ENCODE results near the gene MLH3.

The MLH3 gene

DNA sequence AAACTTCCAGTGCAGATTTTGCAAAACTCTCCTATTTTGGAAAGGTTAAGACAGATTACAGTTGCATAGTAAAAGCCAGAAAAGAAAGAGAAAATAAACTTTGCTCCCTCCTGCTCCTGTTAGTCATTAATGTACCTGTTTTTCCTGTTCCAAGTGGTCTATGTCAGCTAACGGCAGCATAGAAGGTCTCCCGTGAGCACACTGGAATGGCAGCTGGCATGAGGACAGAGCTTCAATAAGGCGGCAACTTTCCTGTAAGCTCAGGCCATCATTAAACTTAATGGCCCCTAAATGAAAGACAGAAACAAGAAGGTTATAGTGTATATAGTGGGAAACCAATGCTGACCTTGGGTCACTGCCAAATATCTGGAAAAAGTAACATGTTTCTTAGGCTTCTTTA lies 32.6 kb downstream of the MLH3 start:
- DNase-seq (ENCODE audit: low spot score) (no peak), ATAC-seq (ENCODE audit: low read depth) (no peak; the same call in 2 of the 3 replicates)
- Histone ChIP-seq H3K9me3 (ENCODE audit: severe bottlenecking) (no peaks in the 10 kb centered on the region), H3K4me1 (ENCODE audit: insufficient read depth, poor library complexity, severe bottlenecking) (no peaks in the 10 kb centered on the region), H3K36me3 (ENCODE audit: low read depth) (peaks cover 96% of the 10 kb centered on the region), H3K27me3 (ENCODE audit: insufficient read depth, poor library complexity, severe bottlenecking) (no peaks in the 10 kb centered on the region), H3K27ac (ENCODE audit: poor library complexity, severe bottlenecking) (no peak overlapping the region), H3K4me3 (ENCODE audit: severe bottlenecking) (no peak overlapping the region)
- TF ChIP-seq, protein P1, sequence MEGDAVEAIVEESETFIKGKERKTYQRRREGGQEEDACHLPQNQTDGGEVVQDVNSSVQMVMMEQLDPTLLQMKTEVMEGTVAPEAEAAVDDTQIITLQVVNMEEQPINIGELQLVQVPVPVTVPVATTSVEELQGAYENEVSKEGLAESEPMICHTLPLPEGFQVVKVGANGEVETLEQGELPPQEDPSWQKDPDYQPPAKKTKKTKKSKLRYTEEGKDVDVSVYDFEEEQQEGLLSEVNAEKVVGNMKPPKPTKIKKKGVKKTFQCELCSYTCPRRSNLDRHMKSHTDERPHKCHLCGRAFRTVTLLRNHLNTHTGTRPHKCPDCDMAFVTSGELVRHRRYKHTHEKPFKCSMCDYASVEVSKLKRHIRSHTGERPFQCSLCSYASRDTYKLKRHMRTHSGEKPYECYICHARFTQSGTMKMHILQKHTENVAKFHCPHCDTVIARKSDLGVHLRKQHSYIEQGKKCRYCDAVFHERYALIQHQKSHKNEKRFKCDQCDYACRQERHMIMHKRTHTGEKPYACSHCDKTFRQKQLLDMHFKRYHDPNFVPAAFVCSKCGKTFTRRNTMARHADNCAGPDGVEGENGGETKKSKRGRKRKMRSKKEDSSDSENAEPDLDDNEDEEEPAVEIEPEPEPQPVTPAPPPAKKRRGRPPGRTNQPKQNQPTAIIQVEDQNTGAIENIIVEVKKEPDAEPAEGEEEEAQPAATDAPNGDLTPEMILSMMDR (IDR thresholded peaks at IDR 0.05; ENCODE audit: poor library complexity, severe bottlenecking), result no peak

DNA sequence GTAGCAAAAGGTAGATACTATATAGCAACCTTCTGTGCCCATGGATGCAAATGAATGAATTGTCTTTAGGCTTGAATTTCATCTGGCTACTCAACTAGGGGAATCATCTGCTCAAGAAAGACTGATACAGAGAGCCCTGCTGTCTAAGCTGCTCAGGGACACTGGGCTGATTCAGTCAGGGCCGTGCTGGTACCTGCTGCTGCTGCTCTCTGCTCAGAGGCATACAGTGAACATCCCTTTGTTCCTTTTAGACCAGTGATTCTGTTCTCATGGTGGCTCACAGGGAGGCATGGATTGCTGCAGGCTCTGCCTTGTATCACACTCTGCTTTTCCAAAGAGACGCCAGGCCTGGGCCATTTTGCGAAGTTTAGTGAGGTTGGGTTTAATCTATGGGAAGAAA lies 34.5 kb downstream of the MLH3 start:
- TF ChIP-seq, protein P1 (IDR thresholded peaks at IDR 0.05; ENCODE audit: poor library complexity, severe bottlenecking), result no peak
- Histone ChIP-seq H3K27ac (ENCODE audit: poor library complexity, severe bottlenecking) (no peak overlapping the region), H3K36me3 (ENCODE audit: low read depth) (peaks cover 89% of the 10 kb centered on the region), H3K27me3 (ENCODE audit: insufficient read depth, poor library complexity, severe bottlenecking) (no peaks in the 10 kb centered on the region), H3K4me3 (ENCODE audit: severe bottlenecking) (no peak overlapping the region), H3K4me1 (ENCODE audit: insufficient read depth, poor library complexity, severe bottlenecking) (peaks cover under 1% of the 10 kb centered on the region), H3K9me3 (ENCODE audit: severe bottlenecking) (no peaks in the 10 kb centered on the region)
- ATAC-seq (ENCODE audit: low read depth) (no peak), DNase-seq (ENCODE audit: low spot score) (no peak)

DNA sequence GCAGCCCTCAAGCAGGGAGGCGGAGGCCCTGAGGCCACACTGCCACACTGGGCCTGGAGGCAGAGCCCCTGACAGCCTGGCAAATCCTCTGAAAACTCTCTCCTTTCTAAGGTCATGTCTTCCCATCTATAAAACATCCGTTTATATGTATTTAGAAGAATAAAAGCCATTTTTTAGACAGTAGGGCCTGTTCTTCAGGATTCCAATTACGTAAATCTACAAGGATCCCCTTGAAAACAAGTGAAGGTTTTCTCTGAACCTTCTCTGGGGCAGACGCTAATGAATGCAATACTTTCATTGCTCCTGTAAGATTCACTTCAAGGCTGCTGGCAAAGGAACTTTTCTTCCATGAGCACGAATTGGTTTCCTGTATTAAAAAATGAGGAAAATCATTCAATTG lies 35.8 kb downstream of the MLH3 start:
- DNase-seq (ENCODE audit: low spot score) (no peak), ATAC-seq (ENCODE audit: low read depth) (no peak)
- peaks cover 3% of the 10 kb centered on the region for H3K4me1 ChIP-seq (ENCODE audit: insufficient read depth, poor library complexity, severe bottlenecking)
- H3K27ac ChIP-seq (ENCODE audit: poor library complexity, severe bottlenecking), result no peak overlapping the region
- H3K9me3 ChIP-seq (ENCODE audit: severe bottlenecking), result no peaks in the 10 kb centered on the region
- no peak overlapping the region for H3K4me3 ChIP-seq (ENCODE audit: severe bottlenecking)
- TF ChIP-seq, protein P1 (IDR thresholded peaks at IDR 0.05; ENCODE audit: poor library complexity, severe bottlenecking), result no peak
- H3K27me3 ChIP-seq (ENCODE audit: insufficient read depth, poor library complexity, severe bottlenecking), result no peaks in the 10 kb centered on the region
- peaks cover 76% of the 10 kb centered on the region for H3K36me3 ChIP-seq (ENCODE audit: low read depth)

DNA sequence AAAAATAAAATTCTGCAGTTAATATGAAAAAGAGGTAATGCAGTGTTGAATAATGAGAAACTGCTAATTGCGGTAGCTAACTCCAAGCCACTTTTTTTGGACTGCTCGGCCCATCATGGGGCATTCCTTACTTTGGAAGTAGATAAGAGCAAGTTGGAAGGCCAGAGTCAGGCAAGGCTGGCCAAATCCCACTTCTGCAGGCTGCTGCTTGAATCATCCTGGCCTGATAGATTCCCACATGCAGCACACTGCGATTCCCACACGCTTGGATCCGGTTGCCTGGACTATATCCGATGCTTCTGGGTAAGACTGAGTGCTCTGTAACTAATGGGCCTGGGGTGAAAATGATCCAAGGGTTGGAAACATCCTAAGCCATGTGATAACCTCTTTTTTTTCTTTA lies 38.0 kb downstream of the MLH3 start:
- Histone ChIP-seq H3K4me3 (ENCODE audit: severe bottlenecking) (no peak overlapping the region), H3K27me3 (ENCODE audit: insufficient read depth, poor library complexity, severe bottlenecking) (no peaks in the 10 kb centered on the region), H3K9me3 (ENCODE audit: severe bottlenecking) (no peaks in the 10 kb centered on the region), H3K36me3 (ENCODE audit: low read depth) (peaks cover 75% of the 10 kb centered on the region), H3K27ac (ENCODE audit: poor library complexity, severe bottlenecking) (no peak overlapping the region), H3K4me1 (ENCODE audit: insufficient read depth, poor library complexity, severe bottlenecking) (peaks cover 3% of the 10 kb centered on the region)
- no peak for ATAC-seq (ENCODE audit: low read depth)
- TF ChIP-seq, protein P1 (IDR thresholded peaks at IDR 0.05; ENCODE audit: poor library complexity, severe bottlenecking), result no peak
- DNase-seq (ENCODE audit: low spot score), result no peak

DNA sequence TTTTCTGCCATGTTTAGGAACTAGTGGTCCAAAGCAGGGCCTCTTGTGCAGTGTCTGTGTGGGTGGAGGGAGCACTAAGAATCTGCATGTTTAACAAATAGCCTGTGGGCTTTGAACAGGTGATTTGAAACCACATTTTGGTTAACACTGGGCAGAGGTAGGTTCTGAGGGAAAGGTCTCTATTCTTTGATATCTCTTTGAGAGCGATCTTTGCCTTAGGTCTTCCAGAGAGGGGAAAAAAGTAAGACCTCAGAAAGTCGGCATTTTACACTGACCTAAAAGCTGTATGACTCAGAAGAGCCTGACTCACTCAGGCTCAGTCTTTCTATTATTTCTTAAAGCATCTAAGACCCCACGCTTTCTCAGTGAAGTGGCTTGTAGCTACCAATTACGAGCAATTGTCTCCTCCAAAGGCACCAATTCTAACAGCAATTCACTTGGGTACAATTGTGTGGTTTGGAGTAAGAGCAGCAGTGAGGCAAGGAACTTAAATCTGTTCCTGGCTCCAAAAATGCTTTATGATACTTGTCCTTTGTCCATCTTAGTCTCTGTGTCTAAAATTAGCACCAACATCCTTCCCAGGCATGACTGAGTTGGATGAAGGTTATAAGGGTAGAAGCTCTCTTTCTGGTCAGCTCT lies 39.8 kb downstream of the MLH3 start:
- H3K27ac ChIP-seq (ENCODE audit: poor library complexity, severe bottlenecking), result peak overlapping the region; percentile 3
- H3K4me3 ChIP-seq (ENCODE audit: severe bottlenecking), result no peak overlapping the region
- TF ChIP-seq, protein P1 (IDR thresholded peaks at IDR 0.05; ENCODE audit: poor library complexity, severe bottlenecking), result no peak
- no peaks in the 10 kb centered on the region for H3K27me3 ChIP-seq (ENCODE audit: insufficient read depth, poor library complexity, severe bottlenecking)
- DNase-seq (ENCODE audit: low spot score) (no peak), ATAC-seq (ENCODE audit: low read depth) (peak; percentile 79)
- peaks cover 3% of the 10 kb centered on the region for H3K4me1 ChIP-seq (ENCODE audit: insufficient read depth, poor library complexity, severe bottlenecking)
- peaks cover 75% of the 10 kb centered on the region for H3K36me3 ChIP-seq (ENCODE audit: low read depth)
- H3K9me3 ChIP-seq (ENCODE audit: severe bottlenecking), result no peaks in the 10 kb centered on the region
